ENCODE results near the gene PDIA6.
"Not testable (repeated sequence)": the region's sequence is repeated elsewhere in the genome, so short reads cannot be mapped to it uniquely, and the experiment has no call there.

The PDIA6 gene

DNA sequence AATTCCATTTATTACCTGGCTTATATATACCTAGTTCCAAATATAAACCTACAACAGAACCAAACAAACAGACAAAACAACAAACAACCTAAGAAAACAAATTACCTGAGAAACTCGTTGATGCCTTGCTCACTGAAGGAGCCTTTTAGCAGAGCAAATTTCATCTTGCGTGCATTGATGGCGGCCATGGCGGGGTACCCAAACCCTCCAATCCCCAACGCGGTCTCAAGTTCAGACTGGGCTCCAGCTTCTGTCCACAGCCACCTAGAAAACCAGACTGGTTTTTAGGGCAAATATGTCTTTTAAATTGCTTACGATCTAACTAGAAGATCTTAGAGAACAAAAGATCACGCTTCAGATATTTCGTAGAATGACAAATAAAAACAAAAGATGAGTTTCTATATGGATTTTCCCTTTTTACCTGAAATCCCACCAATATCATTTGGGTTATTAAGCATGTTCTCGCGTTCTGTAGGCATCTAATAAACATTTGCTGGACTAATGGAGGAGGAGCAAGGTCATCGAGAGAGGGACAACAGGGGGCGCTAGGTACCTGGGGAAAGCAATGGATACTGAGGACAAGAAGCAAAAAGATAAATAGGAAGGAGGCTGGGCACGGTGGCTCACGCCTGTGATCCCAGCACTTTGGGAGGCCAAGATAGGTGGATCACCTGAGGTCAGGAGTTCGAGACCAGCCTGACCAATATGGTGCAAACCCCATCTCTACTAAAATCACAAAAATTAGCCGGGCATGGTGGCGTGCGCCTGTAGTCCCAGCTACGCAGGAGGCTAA is 25.2 kb downstream of the PDIA6 start:
- FAIRE-seq = no peak
- TF ChIP-seq POLR2A (IDR thresholded peaks at IDR 0.05; ENCODE audit: low read depth, low read length) = no peak
- no peak for TF ChIP-seq TAF1 (IDR thresholded peaks at IDR 0.05; ENCODE audit: low read depth, low read length)
- no peak for DNase-seq (ENCODE audit: insufficient read length, low spot score)

GRCh38 chr2:10786240-10786982 is 26.2 kb downstream of the PDIA6 start:
- DNase-seq (ENCODE audit: insufficient read length, low spot score) = no peak
- TF ChIP-seq PAX5 (IDR thresholded peaks at IDR 0.05; ENCODE audit: insufficient read depth, low read length, severe bottlenecking) (no peak), TAF1 (IDR thresholded peaks at IDR 0.05; ENCODE audit: low read depth, low read length) (no peak), POU2F2 (IDR thresholded peaks at IDR 0.05; ENCODE audit: low read depth, low read length) (no peak), SPI1 (IDR thresholded peaks at IDR 0.05; ENCODE audit: low read depth, low read length) (no peak), POLR2AphosphoS5 (IDR thresholded peaks at IDR 0.05; ENCODE audit: low read depth, low read length) (no peak), POLR2A (IDR thresholded peaks at IDR 0.05; ENCODE audit: low read depth, low read length) (no peak)
- no peak for FAIRE-seq

- DNase-seq (ENCODE audit: insufficient read length, low spot score) (no peak), FAIRE-seq (no peak)
- TF ChIP-seq TAF1 (IDR thresholded peaks at IDR 0.05; ENCODE audit: low read depth, low read length) = no peak
- TF ChIP-seq SPI1 (IDR thresholded peaks at IDR 0.05; ENCODE audit: low read depth, low read length) = no peak
- TF ChIP-seq PAX5 (IDR thresholded peaks at IDR 0.05; ENCODE audit: insufficient read depth, low read length, severe bottlenecking) = no peak
- TF ChIP-seq POLR2A (IDR thresholded peaks at IDR 0.05; ENCODE audit: low read depth, low read length) = no peak
- no peak for TF ChIP-seq POLR2AphosphoS5 (IDR thresholded peaks at IDR 0.05; ENCODE audit: low read depth, low read length)
- TF ChIP-seq POU2F2 (IDR thresholded peaks at IDR 0.05; ENCODE audit: low read depth, low read length) = no peak
Measured at GRCh38 chr2:10785260-10785659, 27.3 kb downstream of the PDIA6 start.

GRCh38 chr2:10784719-10785118 is 27.9 kb downstream of the PDIA6 start:
- FAIRE-seq = no peak
- no peak for TF ChIP-seq PAX5 (IDR thresholded peaks at IDR 0.05; ENCODE audit: insufficient read depth, low read length, severe bottlenecking)
- no peak for TF ChIP-seq SPI1 (IDR thresholded peaks at IDR 0.05; ENCODE audit: low read depth, low read length)
- no peak for TF ChIP-seq POLR2A (IDR thresholded peaks at IDR 0.05; ENCODE audit: low read depth, low read length)
- TF ChIP-seq TAF1 (IDR thresholded peaks at IDR 0.05; ENCODE audit: low read depth, low read length) = no peak
- TF ChIP-seq POLR2AphosphoS5 (IDR thresholded peaks at IDR 0.05; ENCODE audit: low read depth, low read length) = no peak
- no peak for TF ChIP-seq POU2F2 (IDR thresholded peaks at IDR 0.05; ENCODE audit: low read depth, low read length)
- DNase-seq (ENCODE audit: insufficient read length, low spot score) = no peak

DNA sequence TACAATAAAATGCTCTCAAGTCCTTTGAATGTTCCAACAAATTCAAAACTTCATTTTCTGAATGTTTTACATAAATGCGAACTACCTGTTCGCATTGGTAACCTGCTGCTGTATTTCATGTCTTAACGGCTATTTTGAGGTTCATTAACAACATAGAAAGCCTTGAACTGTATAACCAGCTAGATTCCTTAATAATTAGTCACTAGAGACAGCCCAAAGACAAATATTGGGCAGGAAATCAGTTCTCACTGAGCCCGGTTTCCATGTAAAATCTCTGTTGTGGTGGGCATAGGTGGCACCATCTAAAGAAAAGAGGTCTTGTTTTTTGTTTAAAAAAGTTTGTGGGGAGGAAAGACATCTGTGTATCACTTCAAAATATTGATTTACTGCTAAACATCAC is 29.2 kb downstream of the PDIA6 start:
- FAIRE-seq = no peak
- TF ChIP-seq POU2F2 (IDR thresholded peaks at IDR 0.05; ENCODE audit: low read depth, low read length) = no peak
- TF ChIP-seq SPI1 (IDR thresholded peaks at IDR 0.05; ENCODE audit: low read depth, low read length) = no peak
- no peak for TF ChIP-seq POLR2AphosphoS5 (IDR thresholded peaks at IDR 0.05; ENCODE audit: low read depth, low read length)
- no peak for TF ChIP-seq PAX5 (IDR thresholded peaks at IDR 0.05; ENCODE audit: insufficient read depth, low read length, severe bottlenecking)
- TF ChIP-seq TAF1 (IDR thresholded peaks at IDR 0.05; ENCODE audit: low read depth, low read length) = no peak
- TF ChIP-seq POLR2A (IDR thresholded peaks at IDR 0.05; ENCODE audit: low read depth, low read length) = no peak
- DNase-seq (ENCODE audit: insufficient read length, low spot score) = no peak

- no peak for FAIRE-seq
- no peak for TF ChIP-seq TAF1 (IDR thresholded peaks at IDR 0.05; ENCODE audit: low read depth, low read length)
- no peak for TF ChIP-seq PAX5 (IDR thresholded peaks at IDR 0.05; ENCODE audit: insufficient read depth, low read length, severe bottlenecking)
- no peak for TF ChIP-seq POU2F2 (IDR thresholded peaks at IDR 0.05; ENCODE audit: low read depth, low read length)
- no peak for TF ChIP-seq SPI1 (IDR thresholded peaks at IDR 0.05; ENCODE audit: low read depth, low read length)
- TF ChIP-seq POLR2A (IDR thresholded peaks at IDR 0.05; ENCODE audit: low read depth, low read length) = no peak
- TF ChIP-seq POLR2AphosphoS5 (IDR thresholded peaks at IDR 0.05; ENCODE audit: low read depth, low read length) = no peak
Measured at GRCh38 chr2:10781746-10782145, 30.8 kb downstream of the PDIA6 start.

GRCh38 chr2:10780821-10781220 is 31.8 kb downstream of the PDIA6 start:
- FAIRE-seq; DNase-seq (ENCODE audit: insufficient read length, low spot score): not testable (repeated sequence)

More at GRCh38 chr2:10781746-10782145, 30.8 kb downstream of the PDIA6 start:
- DNase-seq (ENCODE audit: insufficient read length, low spot score) = no peak

DNA sequence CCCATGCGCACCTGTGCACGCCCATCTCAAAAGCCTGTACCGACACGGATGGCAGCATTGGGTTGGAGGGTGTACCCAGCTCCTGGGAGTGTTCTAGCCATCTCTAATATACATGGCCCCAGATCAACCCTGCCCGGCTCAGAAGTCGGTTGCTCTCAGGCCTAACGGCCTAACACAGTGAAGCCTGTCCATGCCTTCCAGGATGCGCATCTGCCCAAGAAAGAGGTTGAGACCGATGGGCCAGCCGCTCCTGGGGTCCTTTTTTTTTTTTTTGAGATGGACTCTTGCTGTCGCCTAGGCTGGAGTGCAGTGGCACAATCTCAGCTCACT is 32.1 kb downstream of the PDIA6 start:
- DNase-seq (ENCODE audit: insufficient read length, low spot score) = no peak
- TF ChIP-seq POLR2A (IDR thresholded peaks at IDR 0.05; ENCODE audit: low read depth, low read length) = no peak
- no peak for TF ChIP-seq TAF1 (IDR thresholded peaks at IDR 0.05; ENCODE audit: low read depth, low read length)
- TF ChIP-seq SPI1 (IDR thresholded peaks at IDR 0.05; ENCODE audit: low read depth, low read length) = no peak
- TF ChIP-seq PAX5 (IDR thresholded peaks at IDR 0.05; ENCODE audit: insufficient read depth, low read length, severe bottlenecking) = no peak
- no peak for TF ChIP-seq POU2F2 (IDR thresholded peaks at IDR 0.05; ENCODE audit: low read depth, low read length)
- TF ChIP-seq POLR2AphosphoS5 (IDR thresholded peaks at IDR 0.05; ENCODE audit: low read depth, low read length) = no peak
- FAIRE-seq = no peak

DNA sequence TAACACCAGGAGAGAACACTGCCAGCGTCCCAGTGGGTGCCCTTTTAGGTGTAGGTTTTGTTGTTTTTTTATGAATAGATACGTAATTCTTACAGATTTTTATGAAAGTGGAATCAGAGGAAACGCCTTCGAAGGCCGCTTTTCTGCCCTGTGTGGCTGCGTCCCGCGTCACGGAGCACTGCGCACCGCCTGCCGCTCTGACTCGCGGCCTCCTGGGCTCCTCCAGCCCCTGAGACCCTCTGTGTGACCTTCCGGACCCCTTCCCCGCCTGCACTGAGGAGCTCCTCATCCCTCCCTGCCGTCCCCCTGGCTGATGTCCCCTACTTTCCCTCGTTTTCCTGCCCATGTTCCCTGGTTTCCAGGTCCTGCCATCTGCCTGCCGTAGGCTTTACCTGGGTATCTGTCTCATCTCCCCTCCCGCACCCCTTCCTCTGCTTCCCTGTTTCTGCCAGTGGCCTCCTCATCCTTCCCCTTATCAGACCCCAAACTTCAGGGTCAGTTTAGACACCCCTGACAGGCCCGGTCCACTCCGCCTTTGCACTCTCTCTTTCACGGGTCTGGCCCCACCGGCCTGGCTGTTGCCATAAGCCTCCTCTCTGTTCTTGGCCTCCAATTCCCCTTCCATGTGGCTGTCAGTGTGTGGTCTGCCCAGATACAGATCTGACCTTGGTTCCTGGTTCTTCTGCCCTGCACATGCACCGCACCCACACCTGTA is 32.7 kb downstream of the PDIA6 start:
- FAIRE-seq = no peak
- TF ChIP-seq POLR2A (IDR thresholded peaks at IDR 0.05; ENCODE audit: low read depth, low read length) (no peak), POLR2AphosphoS5 (IDR thresholded peaks at IDR 0.05; ENCODE audit: low read depth, low read length) (no peak), PAX5 (IDR thresholded peaks at IDR 0.05; ENCODE audit: insufficient read depth, low read length, severe bottlenecking) (no peak), SPI1 (IDR thresholded peaks at IDR 0.05; ENCODE audit: low read depth, low read length) (no peak), TAF1 (IDR thresholded peaks at IDR 0.05; ENCODE audit: low read depth, low read length) (no peak)

More for the DNA sequence above, 32.7 kb downstream of the PDIA6 start:
- no peak for DNase-seq (ENCODE audit: insufficient read length, low spot score)

All from GM12891 (cell line).